ENCODE results near the gene LRCH3.

The LRCH3 gene

GRCh38 chr3:197756704-197757103 is 34.4 kb upstream of the LRCH3 start:
- H3K36me3 ChIP-seq (ENCODE audit: control insufficient read depth in 2 of 2, insufficient read depth in 1 of 2, low read length in 2 of 2): peaks cover 9 to 43% of the 10 kb centered on the region in 2 experiments; a peak in 2 of 3 replicates
- ChIA-PET CTCF (interaction anchor here (1.2 kb wide), 1 partner anchor 44 kb away, joined by 4 read pairs; no protein-coding TSS in a partner anchor), POLR2A (no interaction called here)

DNA sequence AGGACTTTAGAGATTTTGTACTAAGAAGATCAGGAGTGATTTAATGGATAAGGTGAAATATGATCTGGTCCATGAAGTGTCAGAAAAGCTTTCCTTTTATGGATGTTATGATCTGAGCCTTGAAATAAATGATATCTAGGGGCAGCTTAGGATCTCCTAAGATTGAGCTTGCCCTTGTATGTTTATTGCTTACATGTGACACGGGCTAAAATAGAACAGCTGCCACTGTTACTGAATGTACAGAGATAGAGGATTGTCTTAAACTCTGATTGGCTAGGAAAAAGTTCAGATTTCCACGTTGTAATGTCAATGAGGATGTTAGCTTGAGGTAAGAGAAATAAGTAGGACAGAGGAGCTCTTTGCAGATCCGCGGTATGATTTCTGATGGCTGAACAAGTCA is 32.5 kb upstream of the LRCH3 start:
- no peak overlapping the region for H3K27ac ChIP-seq (ENCODE audit: extremely low read depth, low read depth, low read length)
- TF ChIP-seq KLF7 (tag by site-specific recombination; IDR thresholded peaks at IDR 0.05; ENCODE audit: borderline replicate concordance) (no peak), KLF17 (tag by site-specific recombination; IDR thresholded peaks at IDR 0.05) (no peak), BCL11B (tag by site-specific recombination; IDR thresholded peaks at IDR 0.05; ENCODE audit: low read depth) (no peak), ZNF239 (tag by site-specific recombination; IDR thresholded peaks at IDR 0.05) (no peak), KLF1 (tag by site-specific recombination; IDR thresholded peaks at IDR 0.05) (no peak), ZNF514 (tag by site-specific recombination; IDR thresholded peaks at IDR 0.05) (no peak)
- H3K9me3 ChIP-seq (ENCODE audit: control insufficient read depth, insufficient read depth, low read depth, low read length): no peaks in the 10 kb centered on the region
- H3K4me1 ChIP-seq (ENCODE audit: control insufficient read depth, insufficient read depth, low read length): no peaks in the 10 kb centered on the region
- peaks cover 9 to 54% of the 10 kb centered on the region in 2 experiments; a peak in 2 of 3 replicates for H3K36me3 ChIP-seq (ENCODE audit: control insufficient read depth in 2 of 2, insufficient read depth in 1 of 2, low read length in 2 of 2)
- no peak overlapping the region for H3K4me3 ChIP-seq (ENCODE audit: low read depth, low read length)
- ChIA-PET POLR2A (no interaction called here), CTCF (no interaction called here)

More at GRCh38 chr3:197756704-197757103, 34.4 kb upstream of the LRCH3 start:
- no peak overlapping the region for H3K27ac ChIP-seq (ENCODE audit: extremely low read depth, low read depth, low read length)
- no peak overlapping the region for H3K4me3 ChIP-seq (ENCODE audit: low read depth, low read length)
- no peak for TF ChIP-seq ZNF792 (tag by site-specific recombination; IDR thresholded peaks at IDR 0.05)
- TF ChIP-seq ZSCAN4 (tag by site-specific recombination; IDR thresholded peaks at IDR 0.05): no peak
- TF ChIP-seq ZNF138 (tag by site-specific recombination; IDR thresholded peaks at IDR 0.05; ENCODE audit: borderline replicate concordance): no peak
- no peak for TF ChIP-seq RBAK (tag by site-specific recombination; IDR thresholded peaks at IDR 0.05)
- no peak for TF ChIP-seq ZNF629 (tag by site-specific recombination; IDR thresholded peaks at IDR 0.05)
- TF ChIP-seq ZNF292 (tag by site-specific recombination; IDR thresholded peaks at IDR 0.05; ENCODE audit: borderline replicate concordance, low read depth): no peak
- TF ChIP-seq ZNF521 (tag by site-specific recombination; IDR thresholded peaks at IDR 0.05): no peak
- no peak for TF ChIP-seq MEIS1 (CRISPR knock-in tag; IDR thresholded peaks at IDR 0.05; ENCODE audit: borderline replicate concordance)
- no peak for TF ChIP-seq MZF1 (tag by site-specific recombination; IDR thresholded peaks at IDR 0.05; ENCODE audit: borderline replicate concordance)
- TF ChIP-seq ZNF148 (tag by site-specific recombination; IDR thresholded peaks at IDR 0.05; ENCODE audit: borderline replicate concordance): no peak
- TF ChIP-seq ZNF510 (tag by site-specific recombination; IDR thresholded peaks at IDR 0.05; ENCODE audit: insufficient replicate concordance): no peak
- TF ChIP-seq ZNF664 (tag by site-specific recombination; IDR thresholded peaks at IDR 0.05): no peak
- H3K4me1 ChIP-seq (ENCODE audit: control insufficient read depth, insufficient read depth, low read length): no peaks in the 10 kb centered on the region
- no peaks in the 10 kb centered on the region for H3K9me3 ChIP-seq (ENCODE audit: control insufficient read depth, insufficient read depth, low read depth, low read length)

GRCh38 chr3:197761784-197762183 is 29.3 kb upstream of the LRCH3 start:
- ChIA-PET POLR2A (no interaction called here), CTCF (no interaction called here)
- Histone ChIP-seq H3K4me1 (ENCODE audit: control insufficient read depth, insufficient read depth, low read length) (no peaks in the 10 kb centered on the region), H3K4me3 (ENCODE audit: low read depth, low read length) (no peak overlapping the region), H3K27ac (ENCODE audit: extremely low read depth, low read depth, low read length) (no peak overlapping the region), H3K9me3 (ENCODE audit: control insufficient read depth, insufficient read depth, low read depth, low read length) (no peaks in the 10 kb centered on the region), H3K36me3 (ENCODE audit: control insufficient read depth in 2 of 2, insufficient read depth in 1 of 2, low read length in 2 of 2) (peaks cover 9 to 66% of the 10 kb centered on the region in 2 experiments; a peak in 2 of 3 replicates)
- TF ChIP-seq ZNF280D (tag by site-specific recombination; IDR thresholded peaks at IDR 0.05): no peak

Measured in HEK293 (cell line).